Limb (tissue), 2 donors: ENCODE data around the gene DUSP22.

ENCODE experiments used
- DNase-seq, 2 donors: peaks; one replicate each; pipeline ENCODE4 v3.0.0-alpha.2; 2016; ENCODE audit errors: extremely low spot score in 2 of 2

DUSP22 gene

DNA sequence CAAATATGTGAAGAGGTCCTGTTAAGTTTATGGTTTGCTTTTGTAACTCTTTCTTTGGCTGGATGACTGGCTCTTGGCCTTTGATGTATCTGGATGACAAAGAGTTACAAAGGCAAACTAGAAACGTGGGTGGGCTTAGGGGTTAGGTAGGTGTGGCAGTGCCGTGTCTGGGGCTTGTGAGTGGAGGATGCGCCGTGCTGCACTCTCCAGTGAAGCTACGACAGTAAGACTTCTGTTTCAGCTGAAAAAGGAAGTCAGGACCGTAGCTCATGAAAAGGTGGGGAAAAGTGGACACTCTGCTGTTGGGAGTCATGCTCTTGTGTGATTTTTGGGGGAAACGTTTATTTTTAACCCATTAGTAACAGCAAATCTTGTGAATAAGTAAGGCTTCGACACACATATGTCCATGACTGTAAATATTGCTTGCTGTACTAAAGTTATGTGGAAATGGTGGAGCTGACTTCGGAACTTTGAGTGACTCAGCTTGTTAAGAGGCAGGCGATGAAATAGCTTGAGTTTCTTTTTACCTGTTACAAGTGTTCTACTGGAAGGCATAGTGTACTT, 45.6 kb downstream of the DUSP22 start:
- DNase-seq = no peak

DNA sequence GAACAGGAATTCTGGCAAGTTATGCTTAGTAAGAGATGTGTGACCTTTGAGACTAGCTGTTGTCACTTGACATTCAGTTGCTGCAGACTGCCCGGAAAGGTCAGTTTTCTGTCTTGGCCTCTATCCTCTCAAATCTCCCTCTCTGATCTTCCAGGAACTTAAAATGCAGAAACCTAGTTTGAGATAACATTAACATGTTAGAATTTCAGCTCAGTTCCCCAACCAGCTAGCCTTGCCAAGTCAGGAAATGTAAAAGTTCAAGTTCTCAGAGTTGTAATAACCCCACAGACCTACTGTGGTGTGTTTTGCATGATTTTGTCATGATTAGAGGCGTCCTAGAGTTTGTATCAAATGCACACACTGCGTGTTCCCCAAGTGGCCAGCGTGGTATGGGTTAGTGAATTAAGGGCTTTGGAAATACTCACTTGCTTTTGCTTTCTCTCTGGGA, 46.6 kb downstream of the DUSP22 start:
- no peak for DNase-seq

DNA sequence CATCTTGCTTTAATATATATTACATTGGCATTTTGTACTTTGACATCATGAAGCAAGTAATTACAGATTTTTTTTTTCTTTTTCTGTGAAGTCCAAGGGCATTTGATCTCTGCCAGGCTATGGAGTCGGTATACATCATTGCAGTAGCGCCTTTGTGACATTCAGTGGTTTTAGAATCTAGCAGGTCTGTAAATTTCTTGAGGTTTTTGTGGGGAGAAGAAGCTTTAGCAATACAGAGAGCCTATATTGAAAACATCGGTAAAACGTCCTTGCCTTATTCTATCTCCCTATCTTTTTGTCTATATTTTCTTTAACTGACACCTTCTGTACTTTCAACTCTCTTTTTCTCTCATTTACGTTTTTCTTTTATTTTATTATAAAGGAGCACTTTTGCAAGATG, 47.2 kb downstream of the DUSP22 start:
- no peak for DNase-seq

DNA sequence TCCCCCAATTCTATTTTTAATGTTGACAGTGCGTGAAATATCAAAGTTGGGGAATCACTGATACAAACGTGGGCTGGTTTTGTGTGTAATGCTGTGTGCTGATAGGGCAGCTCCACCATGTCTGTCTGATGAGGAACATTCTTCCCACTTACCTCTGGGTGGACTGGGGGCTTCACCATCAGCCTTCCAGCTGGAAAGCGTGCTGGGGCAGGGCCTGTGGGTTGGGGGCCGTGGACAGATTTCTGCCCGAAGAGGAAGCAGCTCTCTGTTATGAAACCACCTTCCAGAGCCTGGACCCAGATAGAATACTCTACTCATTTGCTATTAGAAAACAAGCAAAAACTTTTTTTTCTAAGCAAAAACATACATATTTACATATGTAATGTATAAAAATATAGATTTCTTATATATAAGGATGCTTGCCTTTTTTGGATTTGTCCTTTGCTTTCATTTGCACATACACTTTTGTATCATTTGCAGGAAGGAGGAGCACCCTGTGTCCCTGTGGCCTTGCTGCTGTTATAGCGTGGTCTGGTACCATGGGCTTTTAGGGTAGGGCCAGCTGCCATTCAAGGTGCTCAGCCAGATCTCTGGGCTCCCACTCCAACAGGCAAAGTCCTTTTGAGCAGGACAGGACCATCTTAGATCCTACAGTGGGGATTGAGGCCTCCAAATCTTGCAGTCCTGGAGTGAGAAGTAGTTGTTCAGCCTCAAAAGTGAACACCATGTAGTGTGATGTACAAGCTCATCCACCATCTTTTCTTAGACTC, 48.1 kb downstream of the DUSP22 start:
- no peak for DNase-seq

DNA sequence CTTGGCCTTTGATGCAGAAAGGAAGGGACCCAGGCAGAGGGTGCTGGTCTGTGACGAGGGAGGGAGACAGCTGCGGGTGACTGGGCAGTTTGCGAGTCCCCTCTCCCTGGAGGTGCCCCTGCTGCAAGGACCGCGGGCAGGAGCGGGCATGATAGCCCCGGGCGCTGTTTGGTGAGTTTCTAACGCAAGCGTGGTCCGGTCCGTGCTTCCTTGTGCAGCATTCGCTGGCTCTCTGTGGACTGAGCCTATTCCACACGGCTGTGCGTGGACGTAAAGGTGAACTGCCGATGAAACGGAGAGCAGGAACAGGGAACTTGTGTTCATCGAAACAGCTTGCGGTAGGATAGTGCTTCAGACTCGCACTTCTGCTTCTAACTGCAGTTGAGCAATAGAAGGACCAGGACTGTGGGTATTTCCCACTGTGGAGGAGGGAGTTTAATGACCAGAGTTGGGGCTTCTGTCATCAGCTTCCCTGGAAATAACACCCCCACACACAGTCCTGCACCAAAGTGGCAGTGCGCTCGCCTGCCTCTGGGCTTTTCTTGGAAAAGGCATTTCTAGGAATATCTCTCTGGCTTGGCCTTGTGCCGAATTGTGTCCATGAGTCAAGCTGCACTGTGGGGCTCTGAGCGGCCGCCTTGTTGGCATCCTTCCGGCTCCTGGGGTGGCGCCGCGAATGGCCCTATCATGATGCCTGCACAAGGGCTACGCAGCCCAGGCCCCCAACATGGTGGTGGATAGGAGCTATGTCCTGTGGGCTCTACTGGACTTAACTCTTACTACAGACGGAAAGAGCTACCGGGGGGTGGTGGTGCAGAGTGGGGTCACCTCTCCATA, 48.9 kb downstream of the DUSP22 start:
- no peak for DNase-seq

DNA sequence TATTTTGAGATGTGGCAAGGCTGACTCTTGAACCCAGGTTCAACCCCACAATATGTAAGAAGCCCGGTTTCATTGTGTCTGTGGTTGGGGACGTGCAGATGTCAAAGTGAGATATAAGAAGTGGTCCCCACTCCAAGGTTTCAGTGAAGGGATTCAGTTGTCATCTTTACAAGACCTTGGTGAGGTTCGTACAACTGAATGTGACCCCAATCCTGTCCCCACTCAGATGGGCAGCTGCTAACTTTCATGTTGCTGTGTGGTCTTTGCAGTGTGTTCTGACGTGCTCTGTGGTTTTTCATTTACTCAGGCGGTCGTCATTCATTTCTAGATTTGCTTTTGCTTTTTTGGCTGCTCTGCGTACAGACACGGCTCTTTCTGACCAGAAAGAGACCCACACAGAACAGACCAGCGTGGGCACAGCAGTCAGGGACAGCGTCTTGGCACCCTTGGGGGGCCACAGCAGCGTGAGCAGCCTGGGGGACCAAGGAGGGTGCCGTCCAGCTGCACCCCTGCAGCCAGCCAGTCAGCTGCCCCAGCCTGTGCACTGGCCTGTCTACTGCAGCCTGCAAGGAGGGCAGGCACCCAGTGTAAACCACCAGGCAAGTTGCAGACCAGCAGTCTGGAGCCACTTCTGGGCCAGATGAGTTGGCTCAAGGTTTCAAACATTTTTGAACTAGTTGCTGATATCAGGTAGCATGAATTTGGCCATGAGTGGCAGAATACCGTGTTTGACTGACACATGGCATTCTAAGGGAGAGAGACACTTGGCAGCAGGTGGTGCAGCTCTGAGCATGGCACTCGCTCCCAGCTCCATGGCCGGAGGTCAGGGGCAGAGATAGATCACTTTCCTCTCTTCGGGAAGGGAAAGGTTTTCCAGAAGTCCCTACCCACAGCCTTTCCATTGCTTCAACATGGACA, 49.9 kb downstream of the DUSP22 start:
- DNase-seq = no peak

DNA sequence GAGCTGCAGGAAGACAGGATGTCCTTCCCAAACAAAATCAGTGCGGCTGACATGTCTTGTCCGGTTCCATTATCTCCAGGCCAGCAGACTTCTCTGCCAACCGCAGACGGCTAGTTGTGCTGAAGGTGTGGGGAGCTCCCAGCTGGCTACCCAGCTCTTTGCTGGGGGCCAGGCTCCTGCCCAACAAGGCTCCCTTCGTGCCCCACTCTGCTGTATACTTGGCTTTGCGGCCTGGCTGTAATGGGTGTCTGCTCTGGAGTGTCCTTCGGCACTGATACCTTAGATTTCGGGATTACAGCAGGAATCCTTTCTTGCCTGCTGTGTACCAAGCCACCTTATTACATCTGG, 50.5 kb downstream of the DUSP22 start:
- no peak for DNase-seq

DNA sequence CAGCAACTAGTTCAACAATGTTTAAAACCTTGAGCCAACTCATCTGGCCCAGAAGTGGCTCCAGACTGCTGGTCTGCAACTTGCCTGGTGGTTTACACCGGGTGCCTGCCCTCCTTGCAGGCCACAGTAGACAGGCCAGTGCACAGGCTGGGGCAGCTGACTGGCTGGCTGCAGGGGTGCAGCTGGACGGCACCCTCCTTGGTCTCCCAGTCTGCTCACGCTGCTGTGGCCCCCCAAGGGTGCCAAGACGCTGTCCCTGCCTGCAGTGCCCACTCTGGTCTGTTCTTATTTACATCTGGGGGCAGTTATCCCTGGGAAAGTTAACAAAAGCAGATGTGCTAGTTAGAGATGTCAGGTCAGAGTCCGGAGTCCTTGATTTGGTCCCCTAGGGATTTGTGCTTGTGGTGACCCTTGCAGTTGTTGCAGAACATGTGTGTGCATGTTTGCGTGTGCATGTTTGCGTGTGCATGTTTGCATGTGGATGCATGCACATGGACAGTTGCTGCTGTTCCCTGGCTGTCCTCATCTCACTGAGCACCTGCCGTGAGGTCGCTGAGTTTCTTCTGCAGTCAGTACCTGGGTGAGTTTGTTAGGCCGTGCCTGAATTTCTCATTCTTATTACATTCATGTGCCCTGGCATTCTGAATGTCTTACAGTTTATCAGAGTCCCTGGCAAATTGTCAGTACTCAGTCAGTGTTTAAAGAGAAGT, 51.1 kb downstream of the DUSP22 start:
- DNase-seq = no peak

DNA sequence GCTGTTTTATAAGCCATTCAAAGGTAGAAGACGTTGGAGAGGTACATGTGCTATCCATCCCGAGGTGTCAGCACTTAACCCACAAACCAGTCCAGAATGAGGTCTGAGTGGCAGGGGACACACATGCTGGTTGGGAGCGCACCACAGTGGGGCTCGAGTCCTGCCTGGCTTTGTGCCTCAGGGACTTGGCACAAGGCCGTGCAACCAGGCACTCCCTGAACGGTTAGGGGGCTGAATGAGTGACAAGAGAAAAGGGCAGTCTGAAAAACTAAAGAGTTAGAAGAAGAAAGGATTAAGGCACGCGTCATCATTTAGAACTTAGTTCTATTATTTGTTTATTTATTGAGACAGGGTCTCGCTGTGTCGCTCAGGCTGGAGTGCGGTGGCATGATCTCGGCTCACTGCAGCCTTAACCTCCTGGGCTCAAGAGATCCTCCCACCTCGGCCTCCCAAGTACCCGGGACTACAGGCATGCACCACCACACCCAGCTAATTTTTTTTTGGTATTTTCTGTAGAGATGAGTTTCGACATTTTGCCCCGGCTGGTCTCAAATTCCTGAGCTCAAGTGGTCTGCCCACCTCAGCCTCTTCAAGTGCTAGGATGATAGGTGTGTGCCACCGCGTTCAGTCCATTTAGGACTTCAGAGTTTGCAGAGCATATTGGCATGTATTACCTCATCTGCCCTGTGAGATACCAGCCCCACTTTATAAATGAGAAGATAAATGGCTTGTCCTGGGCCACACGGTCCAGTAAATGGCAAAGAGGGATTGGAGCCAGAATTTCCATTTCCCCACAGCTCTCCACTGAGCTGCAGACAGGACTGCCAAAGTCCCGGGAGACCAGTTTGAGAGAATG, 51.9 kb downstream of the DUSP22 start:
- DNase-seq = no peak

DNA sequence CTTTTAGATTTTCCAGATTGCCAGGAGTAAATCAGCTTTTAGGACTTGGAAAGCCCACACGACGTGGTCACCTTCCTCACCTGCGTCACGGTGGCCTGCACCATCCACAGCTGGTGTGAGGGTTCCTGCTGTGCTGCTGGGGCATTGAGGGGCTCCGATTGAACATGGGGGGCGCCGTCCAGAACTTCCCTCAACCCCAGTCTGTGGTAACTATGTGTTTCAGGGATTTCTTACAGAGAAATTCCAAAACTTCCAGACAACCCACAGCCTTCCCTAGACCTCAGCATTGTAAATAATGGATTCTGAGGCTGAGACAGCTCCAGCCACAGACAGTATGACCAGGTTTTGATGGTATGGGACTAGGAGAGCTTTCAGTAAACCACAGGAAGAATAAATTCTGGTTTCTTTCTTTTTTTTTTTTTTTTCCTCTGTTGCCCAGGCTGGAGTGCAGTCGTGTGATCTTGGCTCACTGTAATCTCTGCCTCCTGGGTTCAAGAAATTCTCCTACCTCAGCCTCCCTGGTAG, 52.6 kb downstream of the DUSP22 start:
- DNase-seq = no peak

DNA sequence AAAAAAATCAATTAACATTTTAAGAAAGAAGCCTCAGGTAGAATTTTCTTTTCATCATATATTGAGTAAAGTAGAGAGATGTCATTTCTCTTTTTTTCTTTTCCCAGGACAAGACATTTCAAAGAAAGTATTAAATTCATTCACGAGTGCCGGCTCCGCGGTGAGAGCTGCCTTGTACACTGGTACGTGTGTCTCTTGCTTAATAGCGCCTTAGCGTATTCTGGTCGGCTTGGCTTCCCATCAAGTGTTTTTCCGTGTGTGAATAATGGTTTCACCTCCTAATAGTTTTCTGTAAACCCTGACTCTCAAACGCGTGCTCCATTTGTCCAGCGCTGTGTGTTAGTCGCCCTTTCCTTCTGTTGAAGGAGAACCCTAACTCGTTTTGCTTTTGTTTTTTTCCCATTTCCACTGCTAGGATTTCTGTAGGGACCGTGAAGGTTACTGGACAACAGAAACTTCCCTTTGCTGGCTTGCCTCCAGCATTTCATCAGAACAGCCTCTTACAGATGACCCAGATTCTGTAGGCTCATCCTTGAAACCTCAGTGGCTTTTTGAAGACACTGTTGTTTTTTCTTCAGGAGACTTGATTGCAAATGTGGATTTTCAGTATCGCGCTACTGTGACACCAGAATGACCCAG, 53.6 kb downstream of the DUSP22 start:
- DNase-seq = no peak

DNA sequence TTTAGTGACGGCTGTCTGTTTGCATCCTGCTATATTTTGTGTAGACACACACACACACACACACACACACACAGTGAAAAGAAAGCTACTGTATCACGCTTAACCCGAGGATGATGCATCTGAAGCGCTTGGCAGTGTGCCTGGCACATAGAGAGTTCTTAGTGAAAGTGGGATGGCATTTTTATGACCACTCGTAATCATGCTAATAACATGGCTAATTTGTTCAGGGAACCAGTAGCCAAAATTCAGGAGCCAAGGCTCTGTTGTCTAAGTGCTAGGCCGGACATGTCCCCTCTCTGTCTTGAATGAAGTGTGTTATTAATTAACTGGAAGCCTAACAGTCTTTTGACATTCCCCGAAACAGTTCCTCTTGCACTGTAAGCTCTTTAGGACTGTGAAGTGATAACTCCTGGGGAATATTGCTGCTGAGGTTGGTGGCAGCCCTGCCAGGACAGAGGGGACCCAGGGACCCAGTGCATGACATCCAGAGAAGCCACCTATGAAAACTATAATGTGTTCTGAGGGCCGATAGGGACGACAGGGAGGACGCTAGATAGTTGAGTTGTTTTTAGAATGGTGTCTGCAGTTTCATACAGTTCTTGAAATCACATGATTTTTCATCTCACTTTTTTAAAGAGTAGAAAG, 54.2 kb downstream of the DUSP22 start:
- no peak for DNase-seq

DNA sequence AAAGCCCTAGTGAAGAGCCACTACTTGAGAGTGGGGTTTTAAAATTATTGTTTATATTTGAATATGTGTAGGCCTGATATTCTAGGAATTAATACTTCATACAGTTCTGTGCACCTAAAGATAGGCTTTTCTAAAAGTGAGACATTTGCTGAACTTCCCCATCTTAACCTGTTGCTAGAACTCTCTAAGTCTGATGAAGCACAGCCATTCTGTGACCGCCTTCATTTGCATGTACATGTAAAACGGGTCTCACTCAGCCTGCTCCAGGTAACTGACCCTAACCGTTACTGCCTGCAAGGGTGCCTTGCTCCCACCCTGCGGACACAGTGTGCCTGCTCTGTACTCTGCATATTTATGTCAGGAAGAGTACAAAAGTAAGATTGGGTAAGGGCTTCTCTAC, 54.9 kb downstream of the DUSP22 start:
- no peak for DNase-seq

DNA sequence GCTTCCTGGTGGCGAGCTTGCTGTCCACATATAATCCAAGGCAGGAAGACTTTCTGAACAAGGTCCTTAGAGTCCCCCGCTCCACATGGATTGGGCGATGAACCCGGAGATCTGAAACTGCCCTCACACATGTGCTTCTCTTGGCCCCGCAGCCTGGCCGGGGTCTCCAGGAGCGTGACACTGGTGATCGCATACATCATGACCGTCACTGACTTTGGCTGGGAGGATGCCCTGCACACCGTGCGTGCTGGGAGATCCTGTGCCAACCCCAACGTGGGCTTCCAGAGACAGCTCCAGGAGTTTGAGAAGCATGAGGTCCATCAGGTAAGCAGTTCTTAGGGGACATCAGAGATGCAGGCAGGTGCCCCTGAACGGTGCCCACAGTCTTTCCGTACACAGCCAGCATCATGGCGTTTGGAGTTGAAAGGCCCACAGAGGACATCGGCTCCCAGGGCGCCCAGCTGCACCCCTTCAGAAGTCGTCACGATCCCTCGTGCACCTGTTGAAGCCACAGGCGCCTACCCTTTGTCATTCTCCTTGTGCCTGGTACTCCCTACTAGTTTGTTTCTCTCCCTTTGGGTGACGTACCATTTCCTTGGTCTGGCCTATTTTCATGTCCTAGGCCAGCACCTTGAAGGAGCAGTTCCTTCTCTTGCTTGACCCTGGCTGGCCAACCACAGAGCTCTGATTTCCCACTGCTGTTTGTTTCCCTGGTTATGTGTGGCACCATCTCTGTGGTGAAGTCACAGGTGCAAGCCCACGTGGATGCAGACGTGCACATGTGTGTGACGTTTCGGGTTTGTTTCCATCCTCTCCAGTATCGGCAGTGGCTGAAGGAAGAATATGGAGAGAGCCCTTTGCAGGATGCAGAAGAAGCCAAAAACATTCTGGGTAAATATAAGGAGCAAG, 55.9 kb downstream of the DUSP22 start:
- DNase-seq = no peak

DNA sequence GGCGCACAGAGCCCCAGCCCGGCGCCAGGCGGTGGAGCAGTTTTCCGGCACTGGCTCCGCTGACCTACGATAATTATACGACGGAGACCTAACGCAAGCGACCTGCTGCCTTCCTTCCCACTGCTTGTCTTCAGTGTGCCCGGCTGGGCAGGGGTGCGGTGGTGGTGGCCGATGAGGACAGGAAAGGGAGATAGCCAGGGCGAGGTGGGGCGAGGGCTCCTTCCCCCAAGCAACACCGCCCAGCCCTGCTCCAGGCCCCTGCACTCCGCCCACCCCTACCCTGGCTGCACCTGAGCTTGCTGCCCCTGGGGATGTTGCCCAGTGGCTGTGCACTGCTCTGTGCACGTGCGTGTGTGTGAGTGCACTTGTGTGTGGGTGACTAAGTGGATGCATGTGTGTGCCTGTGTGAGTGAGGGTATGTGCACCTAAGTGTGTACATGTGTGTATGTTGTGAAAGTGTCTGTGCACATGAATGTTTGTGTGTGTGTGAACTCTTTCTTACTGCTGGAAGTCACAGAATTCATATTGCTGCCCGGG, 56.6 kb downstream of the DUSP22 start:
- no peak for DNase-seq

DNA sequence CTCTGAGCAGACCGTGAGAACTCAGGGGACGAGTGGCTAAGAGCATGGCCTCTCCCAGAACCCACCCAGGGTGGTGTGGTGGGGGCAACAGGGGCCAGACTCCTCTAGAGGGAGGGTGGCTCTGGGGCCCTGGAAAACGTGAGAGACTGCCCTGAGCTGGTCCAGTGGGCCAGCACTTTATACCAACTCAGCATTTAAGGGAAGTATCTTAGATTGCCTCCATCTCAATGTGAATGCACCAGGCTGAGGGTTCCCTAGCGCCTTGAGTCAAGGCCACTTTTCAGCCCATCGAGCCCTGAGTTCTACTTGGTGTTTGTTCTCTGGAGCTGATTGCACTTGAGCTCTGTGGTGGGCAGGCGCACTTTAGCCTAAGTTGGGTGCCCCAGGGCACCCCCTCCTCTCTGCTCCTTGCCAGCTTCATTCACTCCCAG, 57.2 kb downstream of the DUSP22 start:
- DNase-seq = no peak

DNA sequence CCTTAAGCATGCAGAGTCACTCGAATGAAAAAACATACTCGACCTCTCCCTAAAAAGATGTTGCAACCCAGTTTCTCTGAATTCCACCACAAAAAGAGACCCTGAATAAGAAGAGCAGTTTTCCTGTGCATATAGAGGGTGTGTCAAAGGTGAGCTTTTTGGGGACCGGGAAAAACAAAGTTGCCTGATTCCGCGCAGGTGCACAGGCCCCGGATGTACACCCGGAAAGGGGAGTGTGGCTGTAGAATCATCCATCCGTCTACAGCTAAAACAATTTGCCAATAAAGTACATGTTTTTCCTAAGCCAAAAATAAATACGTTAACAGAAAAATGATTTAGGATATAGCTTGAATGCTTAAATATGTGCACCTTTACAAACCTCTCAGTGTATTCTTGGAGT, 58.1 kb downstream of the DUSP22 start:
- no peak for DNase-seq
